GM21367 (cell line): ENCODE data around the gene C22orf39.

Experiments
- ATAC-seq: cut with Tn5 transposase; IDR thresholded peaks from one replicate; pipeline ENCODE4 v1.9.1; 2021; ENCODE audit not compliant: unreplicated experiment

Gene C22orf39

DNA sequence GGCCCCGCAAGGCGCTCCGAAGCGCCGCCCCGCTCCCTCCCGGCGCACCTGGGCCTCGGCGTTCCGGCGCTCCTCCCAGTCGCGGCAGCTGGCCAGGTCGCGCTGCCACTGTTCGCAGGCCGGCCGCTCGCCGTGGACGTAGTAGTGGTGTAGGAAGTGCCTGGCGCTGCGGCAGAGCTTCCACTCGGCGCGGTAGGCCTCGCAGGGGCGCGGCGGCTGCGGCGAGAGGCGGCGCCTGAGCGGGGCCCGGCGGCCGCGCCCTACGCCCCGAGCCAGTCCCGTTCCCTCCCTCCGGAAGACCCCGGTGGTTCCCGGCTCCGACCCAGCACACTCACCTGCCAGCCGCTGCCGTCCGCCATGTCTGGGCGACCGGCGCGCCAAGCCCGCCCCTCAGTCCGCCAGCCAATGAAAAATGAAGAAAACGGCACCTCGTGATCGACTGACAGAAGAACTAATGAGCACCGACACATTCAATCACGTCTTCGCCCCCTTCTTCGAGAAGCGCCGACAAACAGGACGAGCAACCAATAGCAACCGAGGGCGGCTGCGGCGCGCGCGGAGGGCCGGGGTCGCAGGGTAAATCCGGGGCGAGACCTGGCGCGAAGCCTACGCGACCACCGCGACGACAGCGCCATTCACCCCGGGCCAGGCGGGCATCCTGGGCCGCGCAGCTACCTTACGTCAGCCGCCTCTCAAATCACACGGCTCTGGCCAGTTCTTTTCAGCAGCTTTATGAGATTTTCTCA lies at the start of gene C22orf39:
Gene C22orf39 (minus strand): TSS at position 382 of the 746 bp plus-strand sequence. CDS start 23 bp downstream, at position 359.
- peak; percentile 71 for ATAC-seq

DNA sequence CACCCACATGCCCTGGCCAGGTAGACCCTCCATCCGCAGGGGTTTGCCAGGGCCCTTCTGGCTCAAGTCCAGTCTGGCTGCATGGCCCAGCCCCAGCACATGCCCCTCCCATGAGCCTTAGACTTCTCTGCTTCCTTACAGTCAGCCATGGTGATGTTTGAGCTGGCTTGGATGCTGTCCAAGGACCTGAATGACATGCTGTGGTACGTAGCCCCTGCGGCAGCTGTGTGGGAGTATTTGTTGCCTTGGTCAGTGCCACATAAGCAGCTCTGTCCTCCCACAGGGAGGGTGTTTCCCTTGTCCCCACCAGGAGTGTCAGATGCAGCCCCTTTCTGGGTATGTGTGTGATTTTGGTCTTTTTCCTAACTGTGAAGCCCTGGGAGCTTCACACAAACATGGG lies 49.7 kb upstream of the C22orf39 start:
- no peak for ATAC-seq

GRCh38 chr22:19496324-19496630 lies 48.8 kb upstream of the C22orf39 start:
- ATAC-seq: no peak

DNA sequence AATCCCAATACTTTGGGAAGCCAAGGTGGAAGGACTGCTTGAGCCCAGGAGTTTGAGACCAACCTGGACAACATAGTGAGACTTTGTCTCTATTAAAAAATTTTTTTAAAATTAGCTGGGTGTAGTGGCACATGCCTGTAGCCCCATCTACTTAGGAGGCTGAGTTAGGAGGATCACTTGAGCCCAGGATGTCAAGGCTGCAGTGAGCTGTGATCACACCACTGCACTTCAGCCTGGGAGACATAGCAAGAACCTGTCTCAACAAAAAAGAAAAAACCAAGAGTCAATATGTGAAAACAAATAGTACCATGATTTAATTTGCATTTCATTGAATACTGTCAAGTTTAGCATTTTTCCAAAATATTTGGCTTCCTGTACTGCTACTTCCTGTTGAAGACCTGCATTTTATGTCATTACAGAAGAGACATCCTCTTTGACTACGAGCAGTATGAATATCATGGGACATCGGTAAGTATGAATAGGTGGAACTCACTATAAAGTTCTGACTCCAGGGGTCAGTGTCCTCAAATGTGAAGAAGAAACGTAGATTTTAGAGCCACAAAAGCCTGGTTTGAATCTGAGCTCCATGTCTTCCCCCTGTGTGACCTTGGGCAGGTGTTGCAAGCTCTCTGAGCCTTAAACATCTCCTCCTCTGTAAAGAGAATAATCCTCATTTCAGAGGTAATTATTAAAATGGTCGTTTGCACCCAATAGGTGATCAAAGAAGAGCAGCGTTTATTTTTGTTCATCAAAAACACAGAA lies 48.2 kb upstream of the C22orf39 start:
- no peak for ATAC-seq

- ATAC-seq: no peak
These were observed 47.2 kb upstream of the C22orf39 start for GRCh38 chr22:19494676-19495173.

GRCh38 chr22:19494001-19494560 lies 46.6 kb upstream of the C22orf39 start:
- ATAC-seq: no peak

GRCh38 chr22:19492504-19493174 lies 45.1 kb upstream of the C22orf39 start:
- ATAC-seq: no peak

DNA sequence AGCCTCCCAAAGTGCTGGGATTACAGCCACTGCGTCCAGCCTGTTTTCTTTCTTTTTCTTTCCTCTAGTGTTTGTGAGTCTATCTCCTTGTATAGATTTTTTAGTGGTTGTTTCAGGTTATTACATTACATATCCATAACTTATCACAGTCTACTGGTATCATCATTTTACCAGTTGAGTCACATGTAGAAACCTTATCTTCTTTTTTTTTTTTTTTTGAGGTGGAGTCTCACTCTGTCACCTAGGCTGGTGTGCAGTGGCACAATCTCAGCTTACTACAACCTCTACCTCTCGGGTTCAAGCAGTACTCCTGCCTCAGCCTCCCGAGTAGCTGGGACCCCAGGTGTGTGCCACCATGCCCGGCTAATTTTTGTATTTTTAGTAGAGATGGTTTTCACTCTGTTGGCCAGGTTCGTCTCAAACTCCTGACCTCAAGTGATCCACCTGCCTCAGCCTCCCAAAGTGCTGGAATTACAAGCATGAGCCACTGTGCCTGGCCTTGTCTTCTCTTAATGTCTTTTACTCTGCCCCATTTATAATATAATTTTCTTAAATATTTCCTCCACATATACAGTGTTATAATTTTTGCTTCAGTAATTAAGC lies 43.2 kb upstream of the C22orf39 start:
- ATAC-seq: no peak

DNA sequence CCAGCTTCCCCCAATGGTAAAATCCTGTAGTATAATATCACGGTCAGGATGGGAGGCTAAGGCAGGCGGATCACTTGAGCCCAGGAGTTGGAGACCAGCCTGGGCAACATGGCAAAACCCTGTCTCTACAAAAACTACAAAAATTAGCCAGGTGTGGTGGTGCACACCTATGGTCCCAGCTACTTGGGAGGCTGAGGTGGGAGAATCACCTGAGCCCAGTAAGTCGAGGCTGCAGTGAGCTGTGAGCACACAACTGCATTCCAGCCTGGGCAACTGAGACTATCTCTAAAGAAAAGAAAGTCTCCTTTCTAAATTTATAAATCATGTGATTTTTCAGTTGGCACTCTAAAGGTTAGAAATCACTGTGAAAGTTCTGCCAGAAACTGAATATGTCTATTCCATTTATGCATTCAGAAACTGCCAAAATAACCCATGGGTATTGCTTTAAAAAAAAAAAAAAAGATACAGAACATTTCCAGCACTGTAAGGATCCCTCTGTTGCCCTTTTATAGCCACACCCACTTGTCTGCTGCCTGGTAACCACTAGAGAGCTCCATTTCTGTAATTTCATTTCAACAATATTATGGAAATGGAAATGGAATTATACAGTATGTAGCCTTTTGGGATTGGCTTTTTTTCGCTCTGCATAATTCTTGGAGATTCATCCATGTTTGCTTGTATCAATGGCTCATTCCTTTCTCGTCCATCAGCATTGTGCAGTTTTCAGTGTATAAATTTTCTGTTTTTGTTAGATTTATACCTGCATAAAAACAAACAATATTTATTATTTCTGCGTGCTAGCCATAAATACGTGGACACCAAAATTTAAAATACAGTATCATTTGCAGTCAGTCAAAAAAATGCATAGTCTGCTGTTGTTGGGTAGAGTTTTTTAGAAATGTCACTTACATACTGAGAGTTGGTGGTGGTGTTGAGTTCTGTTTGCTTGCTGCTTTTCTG lies 41.7 kb upstream of the C22orf39 start:
- no peak for ATAC-seq

DNA sequence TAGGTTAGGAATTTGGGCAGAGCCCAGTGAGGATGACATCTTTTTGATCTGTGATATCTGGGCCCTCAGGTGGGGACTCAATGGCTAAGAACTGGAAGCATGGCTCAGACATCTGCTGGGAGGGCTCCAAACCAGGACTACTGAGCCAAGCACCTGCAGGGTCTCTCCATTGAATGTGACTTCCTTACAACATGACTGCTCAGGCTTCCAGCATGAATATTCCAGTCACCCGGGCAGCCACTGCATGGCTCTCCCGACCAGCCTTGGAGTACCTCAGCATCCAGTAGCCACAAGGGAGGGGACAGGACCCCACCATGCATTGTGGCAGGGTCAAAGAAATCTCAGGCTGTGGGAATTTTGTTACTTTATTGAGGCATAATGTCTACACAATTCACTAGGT lies 40.8 kb upstream of the C22orf39 start:
- ATAC-seq: no peak

GRCh38 chr22:19483481-19484244 lies 36.2 kb upstream of the C22orf39 start:
- ATAC-seq: no peak

DNA sequence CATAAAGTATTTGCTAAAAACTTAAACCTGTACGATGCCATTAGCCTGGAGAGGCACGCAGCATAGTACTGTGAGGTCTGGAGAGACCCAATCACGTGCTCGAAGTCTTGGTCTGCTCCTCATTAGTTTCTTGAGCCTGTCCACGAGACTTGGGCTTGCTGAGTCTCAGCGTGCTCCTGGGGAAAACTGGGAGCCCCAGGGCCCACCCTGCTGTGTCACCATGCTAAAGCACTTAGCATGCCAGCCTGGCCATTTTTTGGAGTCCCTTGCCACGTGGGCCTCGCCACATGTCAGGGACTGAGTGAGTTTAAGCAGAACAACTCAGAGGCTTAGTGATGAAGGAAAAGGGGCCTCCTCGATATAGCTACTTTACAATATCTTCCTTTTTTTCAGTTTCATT lies 34.8 kb upstream of the C22orf39 start:
- ATAC-seq: no peak

DNA sequence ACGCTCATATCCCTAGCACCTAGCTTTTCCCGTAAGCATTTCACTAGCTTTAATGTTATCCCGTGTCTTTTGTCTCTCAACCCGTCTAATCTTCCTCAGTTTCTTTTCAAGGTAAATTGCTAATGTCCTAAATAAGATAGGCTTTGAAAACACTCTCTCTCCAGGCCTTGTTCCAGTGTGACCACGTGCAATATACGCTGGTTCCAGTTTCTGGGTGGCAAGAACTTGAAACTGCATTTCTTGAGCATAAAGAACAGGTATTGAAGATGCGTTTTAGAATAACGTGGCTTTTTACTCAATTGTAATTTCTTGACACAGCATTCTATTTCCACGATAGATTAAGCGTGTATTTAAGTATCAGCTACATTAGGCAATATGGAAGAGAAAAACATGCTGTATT lies 33.3 kb upstream of the C22orf39 start:
- no peak for ATAC-seq

GRCh38 chr22:19480173-19480568 lies 32.7 kb upstream of the C22orf39 start:
- peak; percentile 1 for ATAC-seq

DNA sequence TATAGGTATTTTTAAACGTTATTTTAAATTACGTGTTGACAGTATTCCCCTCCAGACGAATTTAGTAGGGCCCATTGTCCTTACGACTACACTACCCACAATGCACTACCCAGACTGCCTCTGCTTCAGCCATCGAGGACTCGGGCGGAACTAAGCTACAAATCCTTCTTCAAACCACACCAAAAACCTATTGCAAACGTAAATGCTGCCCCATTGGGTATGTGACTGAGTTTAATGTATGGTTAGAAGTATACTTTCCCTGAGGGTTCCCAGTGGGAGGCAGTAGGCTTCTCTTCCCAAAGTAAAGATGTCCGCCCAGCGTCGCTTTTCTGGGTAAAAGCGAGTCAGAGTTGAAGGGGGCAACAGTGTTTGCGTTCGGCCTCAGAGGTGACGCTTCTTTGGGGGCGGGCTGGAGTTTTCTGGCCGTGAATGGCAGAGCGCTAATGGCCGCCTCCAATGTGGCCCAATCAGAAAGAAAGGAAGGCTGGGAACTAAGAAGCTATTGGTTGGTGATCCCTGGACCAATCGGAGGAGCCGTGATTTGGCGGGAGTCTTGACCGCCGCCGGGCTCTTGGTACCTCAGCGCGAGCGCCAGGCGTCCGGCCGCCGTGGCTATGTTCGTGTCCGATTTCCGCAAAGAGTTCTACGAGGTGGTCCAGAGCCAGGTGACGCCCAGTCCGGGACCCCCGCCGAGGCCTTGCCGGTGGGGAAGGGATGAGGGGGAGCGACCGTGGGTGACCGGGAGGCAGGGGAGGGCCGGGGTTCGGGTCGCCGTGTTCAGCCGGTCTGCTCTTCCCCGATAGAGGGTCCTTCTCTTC lies 32.1 kb upstream of the C22orf39 start, which contains the start of gene CDC45:
Gene CDC45 (plus strand): TSS at position 566 of the 818 bp plus-strand sequence. CDS start 49 bp downstream, at position 615.
- ATAC-seq: peak; percentile 77

GRCh38 chr22:19478901-19479354 lies 31.4 kb upstream of the C22orf39 start, which contains the start of gene UFD1:
TSS of gene UFD1 (minus strand) at chr22:19479193. CDS start at chr22:19479085, 108 bp downstream.
- peak; percentile 35 for ATAC-seq

DNA sequence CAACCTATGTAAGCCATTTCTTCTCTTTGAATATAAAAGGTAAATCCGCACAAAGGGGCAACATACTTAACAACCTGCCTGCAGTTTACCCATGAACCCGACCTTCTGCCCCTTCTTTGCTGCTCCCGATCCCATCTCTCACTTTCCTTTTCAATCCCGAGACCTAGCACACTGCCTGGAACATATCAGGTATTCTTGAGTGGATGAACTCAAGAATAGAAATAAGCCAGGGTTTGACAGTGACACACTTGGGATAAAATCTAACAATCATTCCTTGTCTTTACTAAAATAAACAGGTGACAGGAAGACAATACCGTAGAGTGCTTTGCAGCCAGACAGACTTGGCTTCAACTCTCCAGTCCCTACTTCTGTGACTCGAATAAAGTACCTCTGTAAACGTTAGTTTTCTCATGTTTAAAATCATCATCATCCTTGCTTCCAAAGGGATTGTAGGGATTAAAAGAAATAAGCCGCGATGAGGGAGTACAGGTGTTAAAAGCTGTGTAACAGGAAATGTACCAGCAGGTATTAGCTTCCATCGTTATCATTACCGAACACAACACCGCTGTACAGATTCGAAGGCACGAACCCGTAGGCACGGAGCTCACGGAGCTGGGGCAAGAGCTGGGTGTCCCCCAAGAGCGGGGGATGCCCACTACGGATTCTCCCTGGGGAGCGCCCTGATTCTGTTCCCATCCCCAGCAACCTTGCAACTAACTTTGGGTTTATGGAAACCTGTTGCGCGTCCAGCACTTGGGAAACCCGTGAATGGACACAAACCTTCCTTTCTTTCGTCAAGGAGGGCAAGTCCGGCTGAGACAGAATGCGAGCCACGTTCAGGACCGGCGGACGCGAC lies 30.8 kb upstream of the C22orf39 start:
- no peak for ATAC-seq
